OCI-LY1 (cell line): ENCODE data around the gene PIP5K1C.
"Not testable (repeated sequence)": the region's sequence is repeated elsewhere in the genome, so short reads cannot be mapped to it uniquely, and the experiment has no call there.

Source experiments
- CTCF ChIP-seq: fragments of 200-600 bp; sonication (generic), shearing (Covaris generic); IDR thresholded peaks from 2 replicates; pipeline ENCODE4 v1.5.1; 2017; ENCODE audit warnings: mild to moderate bottlenecking, antibody characterized with exemption, low read length, moderate library complexity, mixed read lengths
- EZH2 ChIP-seq: fragments of 200-600 bp; sonication (generic), shearing (Covaris generic); IDR thresholded peaks from 2 replicates; pipeline ENCODE4 v1.8.0; 2017; ENCODE audit warnings: borderline replicate concordance, mixed run types, mild to moderate bottlenecking, antibody characterized with exemption, low read length, moderate library complexity, mixed read lengths

- TF ChIP-seq CTCF, EZH2: not testable (repeated sequence)
Observed at GRCh38 chr19:3584036-3584802, 116.0 kb downstream of the PIP5K1C start.
